RWPE1 (cell line): ENCODE results near the gene CRAT.
A peak's percentile ranks its signal among the peaks of the same experiment; 100 is the strongest.

Experiments used
- CTCF ChIA-PET: fragments of 350-600 bp; sonication (Branson Sonifier 250); formaldehyde crosslinking; extraction: SDS; loops from one replicate; lab custom pipeline; 2021; lab: Yijun Ruan, JAX
- POLR2A ChIA-PET: fragments of 400-600 bp; formaldehyde crosslinking; extraction: SDS; loops from one replicate; lab custom pipeline; 2020; ENCODE audit warnings: antibody characterized with exemption; ENCODE audit not compliant: low non-redundant PET; lab: Yijun Ruan, JAX
- DNase-seq: peaks from one replicate; pipeline ENCODE4 v3.0.0; 2012; ENCODE audit warnings: low spot score
- H3K27ac ChIP-seq: fragments of 450-650 bp; 2 replicates; pipeline ENCODE4 v1.5.1; 2017
- CTCF ChIP-seq: fragments of 450-650 bp; conservative IDR thresholded peaks from 2 replicates; pipeline ENCODE4 v1.5.1; 2017; ENCODE audit warnings: low read depth, mild to moderate bottlenecking

The CRAT gene

GRCh38 chr9:129074106-129074505, 36.5 kb downstream of the CRAT start:
- CTCF ChIA-PET, result interaction anchor here (0.7 kb wide), 2 partner anchors 29 to 44 kb away, joined by 3 read pairs; no protein-coding TSS in a partner anchor

DNA sequence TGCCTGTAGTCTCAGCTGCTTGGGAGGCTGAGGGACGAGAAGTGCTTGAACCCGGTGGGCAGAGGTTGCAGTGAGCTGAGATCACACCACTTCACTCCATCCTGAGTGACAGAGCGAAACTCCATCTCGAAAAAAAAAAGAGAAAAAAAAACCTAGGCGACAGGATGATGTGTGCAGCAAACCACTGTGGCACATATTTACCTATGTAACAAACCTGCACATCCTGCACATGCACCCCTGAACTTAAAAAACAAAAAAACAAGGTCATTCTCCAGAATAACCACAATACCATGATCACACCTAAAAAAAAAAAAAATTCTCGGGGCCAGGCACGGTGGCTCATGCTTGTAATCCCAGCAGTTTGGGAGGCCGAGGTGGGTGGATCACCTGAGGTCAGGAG, 37.2 kb downstream of the CRAT start:
- CTCF ChIA-PET, result interaction anchor here (0.7 kb wide), 1 partner anchor 45 kb away, joined by 3 read pairs; no protein-coding TSS in a partner anchor
- DNase-seq, result no peak
- TF ChIP-seq CTCF, result no peak
- POLR2A ChIA-PET, result no interaction called here
- peak overlapping the region; percentile 1; the same call in 1 of the 2 replicates for H3K27ac ChIP-seq

More at GRCh38 chr9:129074106-129074505, 36.5 kb downstream of the CRAT start:
- TF ChIP-seq CTCF, result no peak
- no peak for DNase-seq
- POLR2A ChIA-PET, result no interaction called here
- H3K27ac ChIP-seq, result no peak overlapping the region

GRCh38 chr9:129072171-129072570, 38.4 kb downstream of the CRAT start:
- no peak for TF ChIP-seq CTCF
- POLR2A ChIA-PET, result no interaction called here
- CTCF ChIA-PET, result interaction anchor here (0.6 to 0.7 kb wide), 2 partner anchors 22 to 31 kb away, joined by 3 to 5 read pairs; no protein-coding TSS in a partner anchor
- H3K27ac ChIP-seq, result peak overlapping the region; percentile 1; the same call in 1 of the 2 replicates
- no peak for DNase-seq

DNA sequence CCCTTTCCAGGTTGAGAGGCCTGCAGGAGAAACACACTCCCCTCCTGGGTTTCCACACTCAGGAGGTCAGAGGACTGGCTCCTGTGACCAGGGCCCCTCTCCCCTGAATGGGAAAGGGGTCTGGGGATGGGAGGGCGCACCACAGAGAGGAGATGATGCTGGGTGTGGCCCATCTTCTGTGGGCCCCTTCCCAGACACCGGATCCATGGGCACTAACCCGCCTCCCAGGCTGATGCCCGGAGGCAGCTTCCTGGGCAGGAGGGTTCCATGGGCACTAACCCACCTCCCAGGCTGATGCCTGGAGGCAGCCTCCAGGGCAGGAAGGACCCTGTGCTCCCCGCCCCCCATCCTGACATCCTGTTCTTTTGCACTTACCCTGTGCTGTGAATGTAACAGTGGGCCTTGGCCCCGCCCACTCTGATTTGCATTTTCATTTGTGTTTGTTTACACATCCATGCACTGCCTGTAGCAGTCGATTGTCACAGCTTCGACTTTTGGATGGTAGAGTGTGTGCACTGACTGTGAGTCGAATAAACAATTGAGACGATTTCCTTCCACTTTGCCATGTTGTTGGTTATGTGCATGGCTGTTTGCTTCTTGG, 39.0 kb downstream of the CRAT start:
- POLR2A ChIA-PET, result no interaction called here
- H3K27ac ChIP-seq, result peak overlapping the region; percentile 21
- DNase-seq, result no peak
- no peak for TF ChIP-seq CTCF
- CTCF ChIA-PET, result interaction anchor here (0.7 kb wide), 1 partner anchor 23 kb away, joined by 5 read pairs; no protein-coding TSS in a partner anchor

DNA sequence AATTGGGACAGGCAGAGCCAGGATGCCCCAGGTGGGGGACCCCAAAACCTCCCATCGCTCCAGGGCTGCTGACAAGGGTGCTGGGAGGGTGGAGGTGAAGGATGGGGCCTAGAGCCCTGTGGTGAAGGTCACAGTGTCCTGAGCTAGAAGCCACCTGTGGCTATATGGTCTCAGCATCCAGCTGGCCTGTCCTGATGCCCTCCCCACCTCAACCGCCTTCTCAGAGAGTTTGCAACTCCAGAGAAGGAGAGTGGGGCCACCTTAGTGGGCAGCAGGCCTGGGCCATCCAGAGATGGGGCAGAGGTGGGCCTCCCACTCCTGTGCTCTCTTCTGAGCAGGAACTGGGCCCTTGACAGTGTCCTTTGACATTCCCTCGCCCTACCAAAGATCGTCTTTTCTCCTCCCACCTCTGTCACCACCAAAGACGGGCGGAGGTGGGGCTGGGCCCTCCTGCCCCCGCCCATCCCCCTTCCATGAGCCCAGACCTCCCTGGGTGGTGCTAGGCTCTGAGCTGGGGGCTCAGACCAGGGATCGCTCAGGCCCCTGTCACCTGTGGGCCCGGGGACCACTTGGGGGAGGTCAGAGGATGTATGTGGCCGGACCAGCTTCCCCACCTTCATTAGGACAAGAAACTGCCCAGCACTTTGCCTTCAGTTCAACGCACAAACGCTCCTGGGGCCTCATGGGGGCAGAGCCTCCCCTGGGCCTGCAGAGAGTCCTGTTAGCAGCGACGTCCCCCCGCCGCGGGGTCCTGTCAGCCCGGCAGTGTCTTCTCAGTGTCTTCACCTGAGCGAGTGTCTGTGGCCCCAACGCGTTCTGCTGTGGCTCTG, 39.7 kb downstream of the CRAT start:
- POLR2A ChIA-PET, result interaction anchor here (1.0 kb wide), 1 partner anchor 10 kb away, joined by 3 read pairs; the partner anchor contains the start of gene DOLPP1
- no peak for TF ChIP-seq CTCF
- no peak for DNase-seq
- CTCF ChIA-PET, result interaction anchor here (0.7 kb wide), 1 partner anchor 9 kb away, joined by 3 read pairs; no protein-coding TSS in a partner anchor
- peak overlapping the region; percentile 21 for H3K27ac ChIP-seq

GRCh38 chr9:129069862-129070641, 40.5 kb downstream of the CRAT start:
- peak overlapping the region; percentile 21 for H3K27ac ChIP-seq
- POLR2A ChIA-PET, result interaction anchor here (1.0 kb wide), 1 partner anchor 11 kb away, joined by 3 read pairs; the partner anchor contains the start of gene DOLPP1
- TF ChIP-seq CTCF, result no peak
- CTCF ChIA-PET, result interaction anchor here (0.7 to 1.1 kb wide), 2 partner anchors 10 to 105 kb away, joined by 3 to 6 read pairs; no protein-coding TSS in a partner anchor
- no peak for DNase-seq
